ES-I3 (cell line): ENCODE data around the gene DCXR.

Experiments
- H3K36me3 ChIP-seq: 2 replicates; pipeline ENCODE4 v1.6.1; 2013; ENCODE audit warnings: mild to moderate bottlenecking, low read length, control low read depth, moderate library complexity; ENCODE audit not compliant: insufficient read depth
- H3K4me1 ChIP-seq: 2 replicates; pipeline ENCODE4 v1.6.1; 2013; ENCODE audit warnings: mild to moderate bottlenecking, control low read depth, low read length; ENCODE audit not compliant: insufficient read depth
- H3K9ac ChIP-seq: 2 replicates; pipeline ENCODE4 v1.6.1; 2013; ENCODE audit warnings: low read depth, mild to moderate bottlenecking, low read length, moderate library complexity
- H3K9me3 ChIP-seq: 2 replicates; pipeline ENCODE4 v1.6.1; 2013; ENCODE audit warnings: mild to moderate bottlenecking, low read length, moderate library complexity; ENCODE audit not compliant: control insufficient read depth, insufficient read depth

DCXR gene

GRCh38 chr17:82004517-82005455 lies 32.7 kb downstream of the DCXR start:
- no peaks in the 10 kb centered on the region for H3K36me3 ChIP-seq
- no peaks in the 10 kb centered on the region for H3K9me3 ChIP-seq
- H3K4me1 ChIP-seq, result peaks cover 8% of the 10 kb centered on the region; the same call in 1 of the 2 replicates
- no peak overlapping the region for H3K9ac ChIP-seq

DNA sequence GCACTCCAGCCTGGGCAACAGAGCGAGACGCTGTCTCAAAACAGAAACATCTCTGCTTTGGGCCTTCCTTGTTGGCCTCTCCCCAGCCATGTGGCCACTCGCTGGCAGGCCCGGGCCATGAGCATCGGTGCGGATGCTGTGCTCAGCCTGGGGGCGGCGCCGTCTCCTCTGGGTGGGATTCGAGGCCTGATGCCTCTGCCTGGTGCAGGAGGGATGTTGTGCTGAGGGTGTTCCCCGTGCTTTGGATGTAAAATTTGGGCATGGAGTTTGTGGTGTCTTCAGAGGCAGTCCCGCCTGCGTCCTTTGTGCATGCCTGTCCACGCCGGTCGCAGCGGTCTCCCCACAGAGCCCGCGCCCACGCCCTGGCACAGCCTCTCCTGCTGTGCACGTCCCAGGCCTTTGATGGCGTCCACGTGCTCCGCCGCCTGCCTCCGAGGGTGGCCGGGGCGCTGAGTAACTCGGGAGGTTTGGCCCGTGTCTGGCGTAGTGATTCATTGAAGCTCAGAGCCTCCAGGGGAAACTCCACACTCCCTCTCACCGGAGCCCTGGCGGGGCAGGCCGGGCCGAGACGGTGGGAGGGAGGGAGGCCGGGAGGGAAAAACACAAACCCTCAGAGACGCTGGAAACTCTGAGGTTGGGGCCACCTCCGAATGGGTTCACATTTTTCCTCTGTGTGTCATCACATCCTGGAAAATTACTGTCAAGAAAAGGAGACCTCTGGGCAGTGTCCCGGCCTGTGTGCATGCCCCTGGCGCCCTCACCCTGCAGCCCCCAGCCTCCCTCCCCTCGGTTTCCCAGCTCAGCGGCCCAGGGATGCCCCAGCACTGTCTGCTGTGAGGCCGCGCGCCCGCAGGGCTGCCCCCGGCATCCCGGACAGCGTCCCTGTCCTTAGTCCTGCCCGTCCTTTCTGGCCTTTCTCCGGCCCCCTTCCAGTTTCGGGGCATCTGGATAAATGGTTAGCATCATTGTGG lies 33.8 kb downstream of the DCXR start:
- H3K4me1 ChIP-seq, result peaks cover 8% of the 10 kb centered on the region; the same call in 1 of the 2 replicates
- H3K36me3 ChIP-seq, result no peaks in the 10 kb centered on the region
- H3K9ac ChIP-seq, result no peak overlapping the region
- no peaks in the 10 kb centered on the region for H3K9me3 ChIP-seq

GRCh38 chr17:82001571-82002056 lies 35.9 kb downstream of the DCXR start:
- Histone ChIP-seq H3K4me1 (peaks cover 8% of the 10 kb centered on the region; the same call in 1 of the 2 replicates), H3K9ac (no peak overlapping the region), H3K36me3 (no peaks in the 10 kb centered on the region; the same call in 1 of the 2 replicates), H3K9me3 (no peaks in the 10 kb centered on the region)

- H3K4me1 ChIP-seq, result peaks cover 8% of the 10 kb centered on the region; the same call in 1 of the 2 replicates
- H3K9ac ChIP-seq, result no peak overlapping the region
Observed at GRCh38 chr17:82000803-82001570, 36.5 kb downstream of the DCXR start.

DNA sequence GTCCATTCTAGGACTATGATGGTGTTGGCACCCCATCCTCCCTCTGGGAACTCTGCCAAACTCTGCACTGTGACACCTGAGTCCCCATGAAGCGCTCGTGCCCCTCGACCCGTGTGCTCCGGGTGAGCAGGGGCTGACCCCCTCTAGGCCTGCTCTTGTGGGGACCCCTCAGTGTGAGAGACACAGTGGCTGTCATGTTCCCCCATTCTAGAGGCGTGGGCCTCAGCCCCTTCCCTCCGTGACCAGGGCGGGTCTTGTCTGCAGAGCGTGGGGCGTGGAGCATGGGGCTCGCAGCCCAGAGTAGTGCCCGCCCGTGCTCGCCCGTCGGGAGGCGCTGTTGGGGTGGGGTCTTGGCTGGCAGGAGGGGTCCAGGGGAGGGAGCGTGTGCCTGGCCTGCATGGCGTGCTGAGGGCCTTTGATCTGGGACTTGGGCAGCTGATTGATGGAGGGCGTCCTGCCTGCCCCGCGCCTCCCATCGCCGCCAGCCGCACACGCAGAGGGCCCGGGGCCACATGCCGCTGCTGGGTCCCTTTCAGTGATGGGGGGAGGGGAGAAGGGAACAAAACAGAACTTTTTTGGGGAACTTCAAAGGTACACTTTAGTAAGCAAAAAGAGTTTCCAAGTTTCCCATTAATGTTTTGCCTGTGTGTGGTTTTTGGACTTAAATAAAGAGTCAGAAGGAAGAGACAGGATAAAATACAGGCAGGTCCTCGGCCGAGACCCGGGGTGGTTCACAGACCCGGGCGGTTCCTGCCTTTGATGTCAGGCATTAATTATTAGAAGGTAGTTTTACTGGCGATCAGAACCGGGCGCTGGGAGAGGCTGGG lies 37.3 kb downstream of the DCXR start:
- no peaks in the 10 kb centered on the region; the same call in 1 of the 2 replicates for H3K36me3 ChIP-seq
- H3K9ac ChIP-seq, result no peak overlapping the region
- H3K9me3 ChIP-seq, result no peaks in the 10 kb centered on the region
- peaks cover 8% of the 10 kb centered on the region; the same call in 1 of the 2 replicates for H3K4me1 ChIP-seq

More at GRCh38 chr17:82000803-82001570, 36.5 kb downstream of the DCXR start:
- H3K9me3 ChIP-seq, result no peaks in the 10 kb centered on the region
- H3K36me3 ChIP-seq, result no peaks in the 10 kb centered on the region; the same call in 1 of the 2 replicates

DNA sequence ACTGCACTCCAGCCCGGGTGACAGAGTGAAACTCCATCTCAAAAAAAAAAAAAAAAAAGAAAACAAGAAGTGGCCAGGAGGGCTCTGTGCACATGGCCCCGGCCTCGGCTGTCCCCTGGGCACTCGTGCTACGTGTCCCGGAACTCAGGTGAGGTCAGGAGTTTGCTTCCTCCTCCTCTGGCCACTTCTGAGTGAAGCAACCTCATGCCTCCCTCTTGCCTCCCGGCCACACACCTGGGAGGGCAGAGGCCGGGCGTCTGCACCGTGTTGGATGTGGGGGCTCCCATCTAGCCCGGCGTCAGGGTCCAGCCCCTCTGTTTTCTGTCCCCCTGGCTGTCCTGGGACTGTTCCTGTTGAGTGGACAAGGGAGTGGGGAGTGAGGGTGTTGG lies 37.9 kb downstream of the DCXR start:
- H3K36me3 ChIP-seq, result no peaks in the 10 kb centered on the region; the same call in 1 of the 2 replicates
- H3K4me1 ChIP-seq, result peaks cover 8% of the 10 kb centered on the region; the same call in 1 of the 2 replicates
- no peak overlapping the region for H3K9ac ChIP-seq
- no peaks in the 10 kb centered on the region for H3K9me3 ChIP-seq

- Histone ChIP-seq H3K9me3 (no peaks in the 10 kb centered on the region), H3K36me3 (no peaks in the 10 kb centered on the region; the same call in 1 of the 2 replicates), H3K4me1 (peaks cover 9% of the 10 kb centered on the region; the same call in 1 of the 2 replicates), H3K9ac (no peak overlapping the region)
Observed at GRCh38 chr17:81998691-81999438, 38.6 kb downstream of the DCXR start.

GRCh38 chr17:81998212-81998611 lies 39.3 kb downstream of the DCXR start:
- Histone ChIP-seq H3K36me3 (no peaks in the 10 kb centered on the region; the same call in 1 of the 2 replicates), H3K4me1 (peaks cover 10% of the 10 kb centered on the region; the same call in 1 of the 2 replicates), H3K9me3 (no peaks in the 10 kb centered on the region), H3K9ac (no peak overlapping the region)

DNA sequence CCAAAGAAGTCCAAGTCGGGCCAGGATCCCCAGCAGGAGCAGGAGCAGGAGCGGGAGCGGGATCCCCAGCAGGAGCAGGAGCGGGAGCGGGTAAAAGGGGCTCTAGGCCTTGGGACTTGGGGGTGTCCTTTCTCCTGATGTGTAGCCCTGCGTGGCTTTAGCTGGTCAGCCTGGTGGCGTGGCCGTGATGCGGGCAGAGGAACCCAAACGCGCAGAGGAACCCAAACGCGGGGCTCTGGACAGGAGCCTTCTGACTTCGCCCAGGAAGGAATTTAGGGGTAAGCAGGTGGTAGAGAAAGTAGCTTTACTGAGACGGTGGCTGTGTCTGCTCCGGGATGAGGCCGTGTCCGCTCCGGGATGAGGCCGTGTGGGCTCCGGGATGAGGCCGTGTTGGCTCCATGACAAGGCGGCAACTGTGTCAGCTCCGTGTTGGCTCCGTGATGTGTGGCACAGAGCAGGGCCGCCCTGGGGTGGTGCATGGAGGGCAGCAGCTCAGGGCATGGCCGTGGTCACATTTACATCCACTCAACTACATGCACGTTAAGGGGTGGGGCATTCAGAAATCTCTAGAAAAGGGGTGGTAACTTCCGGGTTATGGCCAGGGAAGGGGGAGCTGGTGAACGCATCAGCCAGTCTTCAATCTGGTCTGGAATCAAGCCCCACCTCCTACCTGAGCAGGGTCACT lies 40.6 kb downstream of the DCXR start:
- no peaks in the 10 kb centered on the region for H3K9me3 ChIP-seq
- no peaks in the 10 kb centered on the region; the same call in 1 of the 2 replicates for H3K36me3 ChIP-seq
- no peak overlapping the region for H3K9ac ChIP-seq
- H3K4me1 ChIP-seq, result peaks cover 17% of the 10 kb centered on the region; the same call in 1 of the 2 replicates

GRCh38 chr17:81996232-81996756 lies 41.2 kb downstream of the DCXR start:
- Histone ChIP-seq H3K36me3 (no peaks in the 10 kb centered on the region; the same call in 1 of the 2 replicates), H3K9me3 (no peaks in the 10 kb centered on the region), H3K9ac (no peak overlapping the region), H3K4me1 (peaks cover 23% of the 10 kb centered on the region; the same call in 1 of the 2 replicates)

- Histone ChIP-seq H3K4me1 (peaks cover 29% of the 10 kb centered on the region; the same call in 1 of the 2 replicates), H3K9me3 (no peaks in the 10 kb centered on the region), H3K36me3 (no peaks in the 10 kb centered on the region; the same call in 1 of the 2 replicates), H3K9ac (no peak overlapping the region)
Observed at GRCh38 chr17:81995463-81996231, 41.9 kb downstream of the DCXR start.
